H9 (cell line): Measurements from ENCODE around the gene TMEM106B. TPM values are rescaled to one million over a fixed set of nuclear protein-coding genes. Genes with fewer than 3 reads are reported as not detected.

ENCODE experiments used
- DNase-seq: peaks from one replicate; pipeline ENCODE4 v3.0.0-alpha.2; 2017
- H2AFZ ChIP-seq: one replicate; pipeline ENCODE4 v1.6.1; 2013; ENCODE audit warnings: mild to moderate bottlenecking, low read length, control low read depth, moderate library complexity
- H2AK5ac ChIP-seq: 2 replicates; pipeline ENCODE4 v1.6.1; 2013; ENCODE audit warnings: low read length, control low read depth, mixed read lengths; ENCODE audit not compliant: insufficient read length
- H2BK120ac ChIP-seq: one replicate; pipeline ENCODE4 v1.6.1; 2013; ENCODE audit warnings: low read depth, mild to moderate bottlenecking, low read length, control low read depth, inconsistent platforms; ENCODE audit not compliant: poor library complexity, severe bottlenecking
- H2BK12ac ChIP-seq: 2 replicates; pipeline ENCODE4 v1.6.1; 2013; ENCODE audit warnings: low read length, control low read depth, mixed read lengths, low read depth; ENCODE audit not compliant: insufficient read length
- H2BK15ac ChIP-seq: 2 replicates; pipeline ENCODE4 v1.6.1; 2013; ENCODE audit warnings: low read depth, low read length, control low read depth
- H2BK20ac ChIP-seq: one replicate; pipeline ENCODE4 v1.6.1; 2013; ENCODE audit warnings: low read depth, mild to moderate bottlenecking, low read length, control low read depth, inconsistent platforms; ENCODE audit not compliant: poor library complexity, severe bottlenecking
- H2BK5ac ChIP-seq: 2 replicates; pipeline ENCODE4 v1.6.1; 2013; ENCODE audit warnings: low read length, control low read depth, mixed read lengths; ENCODE audit not compliant: insufficient read length
- H3K14ac ChIP-seq: 2 replicates; pipeline ENCODE4 v1.6.1; 2013; ENCODE audit warnings: low read length, control low read depth; ENCODE audit not compliant: insufficient read depth
- H3K18ac ChIP-seq: 2 replicates; pipeline ENCODE4 v1.6.1; 2013; ENCODE audit warnings: low read depth, mild to moderate bottlenecking, mixed read lengths, low read length, control low read depth; ENCODE audit not compliant: insufficient read length
- H3K23ac ChIP-seq: 2 replicates; pipeline ENCODE4 v1.6.1; 2013; ENCODE audit warnings: low read length, control low read depth, mixed read lengths, low read depth; ENCODE audit not compliant: insufficient read length
- H3K23me2 ChIP-seq: 2 replicates; pipeline ENCODE4 v1.6.1; 2013; ENCODE audit warnings: low read depth, mild to moderate bottlenecking, mixed read lengths, low read length, control low read depth; ENCODE audit not compliant: insufficient read length, poor library complexity, severe bottlenecking
- H3K27ac ChIP-seq: 2 replicates; pipeline ENCODE4 v1.5.1; 2013; ENCODE audit warnings: low read length, control low read depth, mixed read lengths, low read depth; ENCODE audit not compliant: insufficient read length
- H3K27me3 ChIP-seq: 2 replicates; pipeline ENCODE4 v1.6.1; 2013; ENCODE audit warnings: low read length, control low read depth, inconsistent platforms; ENCODE audit not compliant: insufficient read depth
- H3K4ac ChIP-seq: 2 replicates; pipeline ENCODE4 v1.6.1; 2013; ENCODE audit warnings: low read depth, mild to moderate bottlenecking, control low read depth, inconsistent platforms, low read length, moderate library complexity
- H3K4me1 ChIP-seq: 2 replicates; pipeline ENCODE4 v1.6.1; 2013; ENCODE audit warnings: low read length, control low read depth, inconsistent platforms; ENCODE audit not compliant: insufficient read depth
- H3K4me2 ChIP-seq: 2 replicates; pipeline ENCODE4 v1.6.1; 2013; ENCODE audit warnings: low read length, control low read depth, mixed read lengths; ENCODE audit not compliant: insufficient read length, insufficient read depth
- H3K56ac ChIP-seq: 2 replicates; pipeline ENCODE4 v1.6.1; 2013; ENCODE audit warnings: low read depth, mild to moderate bottlenecking, mixed read lengths, low read length, control low read depth; ENCODE audit not compliant: insufficient read length
- H3K79me1 ChIP-seq: 2 replicates; pipeline ENCODE4 v1.6.1; 2013; ENCODE audit warnings: low read depth, mild to moderate bottlenecking, moderate library complexity, low read length, control low read depth, inconsistent platforms; ENCODE audit not compliant: insufficient read depth, poor library complexity, severe bottlenecking
- H3K79me2 ChIP-seq: 2 replicates; pipeline ENCODE4 v1.6.1; 2013; ENCODE audit warnings: low read length, control low read depth, inconsistent platforms; ENCODE audit not compliant: insufficient read depth
- H3K9ac ChIP-seq: 2 replicates; pipeline ENCODE4 v1.6.1; 2013; ENCODE audit warnings: low read length, control low read depth, mixed read lengths; ENCODE audit not compliant: insufficient read length; ENCODE audit errors: extremely low read depth
- H3K9me3 ChIP-seq: one replicate; pipeline ENCODE4 v1.6.1; 2013; ENCODE audit warnings: low read depth, low read length, inconsistent platforms; ENCODE audit not compliant: control insufficient read depth
- H3T11ph ChIP-seq: one replicate; pipeline ENCODE4 v1.6.1; 2013; ENCODE audit warnings: mild to moderate bottlenecking, low read length, control low read depth, inconsistent platforms
- H4K20me1 ChIP-seq: one replicate; pipeline ENCODE4 v1.6.1; 2013; ENCODE audit not compliant: control insufficient read depth, insufficient read length, insufficient read depth
- H4K5ac ChIP-seq: 2 replicates; pipeline ENCODE4 v1.6.1; 2013; ENCODE audit warnings: low read depth, mild to moderate bottlenecking, mixed read lengths, low read length, control low read depth; ENCODE audit not compliant: insufficient read length
- H4K8ac ChIP-seq: replicated peaks from 2 replicates; pipeline ENCODE4 v1.6.1; 2013; ENCODE audit warnings: low read length, control low read depth, mixed read lengths, low read depth; ENCODE audit not compliant: insufficient read length
- H4K91ac ChIP-seq: 2 replicates; pipeline ENCODE4 v1.6.1; 2013; ENCODE audit warnings: low read depth, mild to moderate bottlenecking, moderate library complexity, mixed read lengths, low read length, control low read depth; ENCODE audit not compliant: insufficient read length
- H3K27ac Mint-ChIP-seq, 3 experiments: 2 replicates in 2 of 3; 3 replicates in 1 of 3; pipeline ENCODE4 v1.8.0; 2020 to 2021; ENCODE audit warnings: mixed read lengths in 3 of 3, mild to moderate bottlenecking in 1 of 3, moderate library complexity in 1 of 3
- H3K27me3 Mint-ChIP-seq: 2 replicates; pipeline ENCODE4 v1.8.0; 2021; ENCODE audit warnings: low read depth, mild to moderate bottlenecking, moderate library complexity, mixed read lengths
- H3K36me3 Mint-ChIP-seq, 3 experiments: 2 replicates in 2 of 3; 3 replicates in 1 of 3; pipeline ENCODE4 v1.8.0; 2020 to 2021; ENCODE audit warnings: low read depth in 3 of 3, mixed read lengths in 3 of 3; ENCODE audit not compliant: insufficient read depth in 1 of 3
- H3K4me1 Mint-ChIP-seq, 2 experiments: 2 replicates each; pipeline ENCODE4 v1.8.0; 2020; ENCODE audit warnings: mixed read lengths in 2 of 2
- H3K4me3 Mint-ChIP-seq, 2 experiments: 2 replicates in 1 of 2; 3 replicates in 1 of 2; pipeline ENCODE4 v1.8.0; 2020 to 2021; ENCODE audit warnings: mild to moderate bottlenecking in 2 of 2, mixed read lengths in 2 of 2, moderate library complexity in 1 of 2
- H3K9me3 Mint-ChIP-seq, 2 experiments: 2 replicates in 1 of 2; 3 replicates in 1 of 2; pipeline ENCODE4 v1.8.0; 2020; ENCODE audit warnings: mild to moderate bottlenecking in 2 of 2, mixed read lengths in 2 of 2, moderate library complexity in 1 of 2
- WGBS: extraction: QIAGEN DNeasy Blood & Tissue Kit; methylation state at CpG from one replicate; pipeline ENCODE4 v1.1.7; 2013; ENCODE audit warnings: missing lambda C conversion rate, low lambda C conversion rate, mixed read lengths; ENCODE audit not compliant: insufficient read length; ENCODE audit errors: extremely low coverage; 5-methylcytosine and 5-hydroxymethylcytosine counted together
- long read RNA-seq: library from polyadenylated mRNA; unstranded; transcript quantifications from one replicate; pipeline ENCODE4 v2.0.0, GENCODE V29; 2020
- total RNA-seq: library from RNA; stranded (reverse); gene quantifications from 2 replicates; pipeline ENCODE4 v1.2.1, GENCODE V29; 2021
- TF ChIP-seq, protein P1 (sequence below): fragments of 200-600 bp; sonication (generic); conservative IDR thresholded peaks from 3 replicates; pipeline ENCODE4 v1.8.0; 2021; ENCODE audit warnings: antibody characterized with exemption, mild to moderate bottlenecking

Gene TMEM106B
- 28.4 and 32.6 TPM in 2 replicates for total RNA-seq
- long read RNA-seq, full-length matches to known transcripts = 153 of 194 reads
- long read RNA-seq, partial matches to known transcripts = 2 of 194 reads
- long read RNA-seq, other reads (novel, unspliced or antisense) = 39 of 194 reads

DNA sequence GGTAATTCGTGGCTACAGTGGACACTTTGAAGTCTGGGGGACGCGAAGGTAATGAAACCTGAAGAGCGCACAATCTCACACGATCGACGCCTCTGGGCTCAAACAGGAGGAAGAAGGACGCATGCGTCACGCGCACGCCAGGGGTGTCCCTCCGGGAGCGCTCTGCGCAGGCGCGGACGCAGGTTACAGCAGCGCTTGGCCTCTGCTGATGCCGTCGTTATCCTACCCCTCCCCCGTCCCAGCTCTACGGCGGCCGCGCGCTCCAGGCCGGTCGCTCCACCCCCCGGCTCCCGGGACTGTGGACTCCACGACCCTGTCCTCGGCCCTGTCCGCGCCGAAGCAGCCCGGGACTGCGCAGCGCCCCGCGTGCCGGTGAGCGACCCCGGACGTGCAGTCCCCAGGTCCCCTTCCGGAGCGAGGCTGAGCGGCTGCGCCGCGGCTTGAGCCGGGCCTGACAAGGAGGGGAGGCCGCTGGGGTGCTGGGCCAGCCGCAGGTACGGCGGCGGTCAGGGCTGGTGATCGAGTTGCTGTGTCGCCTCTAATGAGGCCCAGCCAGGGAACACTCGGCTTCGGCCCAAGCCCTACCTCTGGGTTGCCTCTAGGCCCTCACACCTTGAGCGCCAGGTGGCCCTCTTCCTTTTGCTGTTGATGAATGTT is at the start of gene TMEM106B:
Gene TMEM106B, plus strand, starts transcription at position 241 of the 657 bp plus-strand sequence. CDS start 3,517 bp downstream, outside the sequence.
- no peak within 1 kb of the TSS for H2BK20ac ChIP-seq
- peak within 1 kb of the TSS; percentile 88 for H3K14ac ChIP-seq
- no peak within 1 kb of the TSS for H2BK120ac ChIP-seq
- no peak within 1 kb of the TSS for H2BK12ac ChIP-seq
- H3K27ac Mint-ChIP-seq = peak within 1 kb of the TSS; percentile 96 to 97 (median 96)
- H4K8ac ChIP-seq = no peak within 1 kb of the TSS
- H2AFZ ChIP-seq = peak within 1 kb of the TSS; percentile 48
- DNase-seq = peak; percentile 96
- no peak within 1 kb of the TSS for H3K56ac ChIP-seq
- H4K20me1 ChIP-seq = no peaks in the 10 kb centered on the region
- no peaks in the 10 kb centered on the region for H3K27me3 ChIP-seq
- peak within 1 kb of the TSS; percentile 19 for H3K27ac ChIP-seq
- no CpG with 5 or more reads among the region's 62 CpGs for WGBS
- H4K5ac ChIP-seq = no peak within 1 kb of the TSS
- peaks cover 15% of the 10 kb centered on the region for H3K23me2 ChIP-seq
- H3K27me3 Mint-ChIP-seq = peaks cover 7% of the 10 kb centered on the region
- no peak within 1 kb of the TSS for H3T11ph ChIP-seq
- no peak within 1 kb of the TSS for H2BK15ac ChIP-seq
- TF ChIP-seq, protein P1, sequence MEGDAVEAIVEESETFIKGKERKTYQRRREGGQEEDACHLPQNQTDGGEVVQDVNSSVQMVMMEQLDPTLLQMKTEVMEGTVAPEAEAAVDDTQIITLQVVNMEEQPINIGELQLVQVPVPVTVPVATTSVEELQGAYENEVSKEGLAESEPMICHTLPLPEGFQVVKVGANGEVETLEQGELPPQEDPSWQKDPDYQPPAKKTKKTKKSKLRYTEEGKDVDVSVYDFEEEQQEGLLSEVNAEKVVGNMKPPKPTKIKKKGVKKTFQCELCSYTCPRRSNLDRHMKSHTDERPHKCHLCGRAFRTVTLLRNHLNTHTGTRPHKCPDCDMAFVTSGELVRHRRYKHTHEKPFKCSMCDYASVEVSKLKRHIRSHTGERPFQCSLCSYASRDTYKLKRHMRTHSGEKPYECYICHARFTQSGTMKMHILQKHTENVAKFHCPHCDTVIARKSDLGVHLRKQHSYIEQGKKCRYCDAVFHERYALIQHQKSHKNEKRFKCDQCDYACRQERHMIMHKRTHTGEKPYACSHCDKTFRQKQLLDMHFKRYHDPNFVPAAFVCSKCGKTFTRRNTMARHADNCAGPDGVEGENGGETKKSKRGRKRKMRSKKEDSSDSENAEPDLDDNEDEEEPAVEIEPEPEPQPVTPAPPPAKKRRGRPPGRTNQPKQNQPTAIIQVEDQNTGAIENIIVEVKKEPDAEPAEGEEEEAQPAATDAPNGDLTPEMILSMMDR = peak; percentile 34; the same call in 1 of the 3 replicates
- no peak within 1 kb of the TSS for H2AK5ac ChIP-seq
- no peak within 1 kb of the TSS for H3K23ac ChIP-seq
- H3K36me3 Mint-ChIP-seq = peaks cover 0 to 23% (median 0%) of the 10 kb centered on the region in 3 experiments; a peak in 5 of 7 replicates
- no peak within 1 kb of the TSS for H2BK5ac ChIP-seq
- H3K4me2 ChIP-seq = peak within 1 kb of the TSS; percentile 85
- H3K9ac ChIP-seq = peak within 1 kb of the TSS; percentile 66
- peaks cover 3% of the 10 kb centered on the region; the same call in 1 of the 2 replicates for H3K4me1 ChIP-seq
- peaks cover 22 to 35% of the 10 kb centered on the region in 2 experiments for H3K4me1 Mint-ChIP-seq
- H3K18ac ChIP-seq = peak within 1 kb of the TSS; percentile 77
- no peaks in the 10 kb centered on the region; a peak in 1 of 5 replicates for H3K9me3 Mint-ChIP-seq
- H3K79me2 ChIP-seq = peaks cover 3% of the 10 kb centered on the region; the same call in 1 of the 2 replicates
- no peak within 1 kb of the TSS for H3K4ac ChIP-seq
- no peak within 1 kb of the TSS for H4K91ac ChIP-seq
- H3K4me3 Mint-ChIP-seq = peak within 1 kb of the TSS; percentile 79 to 92
- H3K79me1 ChIP-seq = no peaks in the 10 kb centered on the region
- H3K9me3 ChIP-seq = no peaks in the 10 kb centered on the region
